ENCODE results near the gene CRIM1. TPM values are rescaled to one million over a fixed set of nuclear protein-coding genes. Genes with fewer than 3 reads are reported as not detected.

CRIM1 gene
- total RNA-seq, 1 experiment from 2014 or later, result 292 TPM

DNA sequence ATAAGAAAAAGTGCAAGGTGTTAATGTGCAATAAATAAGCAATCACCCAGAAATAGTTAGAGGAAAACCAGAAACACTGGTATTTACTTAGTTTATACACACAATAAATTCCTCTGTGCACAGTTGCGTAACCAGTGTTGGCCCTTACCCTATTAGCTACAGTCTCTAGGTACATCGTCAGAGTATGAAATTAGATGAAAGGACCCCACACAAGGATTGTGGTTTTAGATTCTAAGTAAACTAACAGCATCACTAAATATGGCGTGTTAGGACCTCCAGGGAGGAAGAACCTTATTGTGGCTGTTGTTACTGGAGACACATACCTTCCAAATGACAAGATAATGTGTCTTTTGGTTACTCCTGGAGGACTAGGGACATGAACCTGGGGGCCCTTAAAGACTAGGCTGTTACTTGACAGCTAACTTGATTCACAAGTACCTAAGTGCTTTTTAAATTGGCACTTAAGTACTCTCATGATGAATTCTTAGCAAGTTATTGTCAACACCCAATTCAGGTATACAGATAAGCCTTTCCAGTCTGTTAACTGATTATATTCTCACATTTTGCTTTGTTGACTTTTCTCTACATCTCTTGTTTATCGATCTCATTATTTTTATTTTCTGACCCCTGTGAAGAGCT lies 127.1 kb downstream of the CRIM1 start:
- no TSS peak for BruUV-seq (replicated peaks)
- peak; percentile 71 to 73 for DNase-seq
- H3K36me3 Mint-ChIP-seq (ENCODE audit: insufficient read depth, unreplicated experiment), result peaks cover 98% of the 10 kb centered on the region
- Histone ChIP-seq H3K4me3 (ENCODE audit: low read depth, low read length) (no peak overlapping the region), H3K4me1 (peaks cover 94% of the 10 kb centered on the region), H3K27me3 (replicated peaks; ENCODE audit: control insufficient read depth, insufficient read depth, low read length) (no peaks in the 10 kb centered on the region), H3K36me3 (ENCODE audit: control insufficient read depth, insufficient read depth, low read length) (0 out of 2 replicates have a peak, but pooled peaks cover under 1% of the 10 kb centered on the region), H3K9me3 (no peaks in the 10 kb centered on the region)
- H3K27ac Mint-ChIP-seq (ENCODE audit: unreplicated experiment), result peak overlapping the region; percentile 83
- peaks cover 3% of the 10 kb centered on the region for H3K9me3 Mint-ChIP-seq (ENCODE audit: unreplicated experiment)
- intact Hi-C loops (cut with micrococcal nuclease; ENCODE audit: unreplicated experiment), result loop anchor here (1.0 kb wide), 1 partner anchor 10 kb away; no protein-coding TSS in a partner anchor
- H3K4me3 Mint-ChIP-seq (ENCODE audit: unreplicated experiment), result peak overlapping the region; percentile 4
- peaks cover 81% of the 10 kb centered on the region for H3K4me1 Mint-ChIP-seq (ENCODE audit: low read depth, unreplicated experiment)
- no peaks in the 10 kb centered on the region for H3K27me3 Mint-ChIP-seq (ENCODE audit: insufficient read depth, unreplicated experiment)
- CTCF ChIA-PET, result interaction anchor here (1.5 kb wide), 1 partner anchor 23 kb away, joined by 5 read pairs; no protein-coding TSS in a partner anchor
- POLR2A ChIA-PET, result no interaction called here
- TF ChIP-seq, protein P1, sequence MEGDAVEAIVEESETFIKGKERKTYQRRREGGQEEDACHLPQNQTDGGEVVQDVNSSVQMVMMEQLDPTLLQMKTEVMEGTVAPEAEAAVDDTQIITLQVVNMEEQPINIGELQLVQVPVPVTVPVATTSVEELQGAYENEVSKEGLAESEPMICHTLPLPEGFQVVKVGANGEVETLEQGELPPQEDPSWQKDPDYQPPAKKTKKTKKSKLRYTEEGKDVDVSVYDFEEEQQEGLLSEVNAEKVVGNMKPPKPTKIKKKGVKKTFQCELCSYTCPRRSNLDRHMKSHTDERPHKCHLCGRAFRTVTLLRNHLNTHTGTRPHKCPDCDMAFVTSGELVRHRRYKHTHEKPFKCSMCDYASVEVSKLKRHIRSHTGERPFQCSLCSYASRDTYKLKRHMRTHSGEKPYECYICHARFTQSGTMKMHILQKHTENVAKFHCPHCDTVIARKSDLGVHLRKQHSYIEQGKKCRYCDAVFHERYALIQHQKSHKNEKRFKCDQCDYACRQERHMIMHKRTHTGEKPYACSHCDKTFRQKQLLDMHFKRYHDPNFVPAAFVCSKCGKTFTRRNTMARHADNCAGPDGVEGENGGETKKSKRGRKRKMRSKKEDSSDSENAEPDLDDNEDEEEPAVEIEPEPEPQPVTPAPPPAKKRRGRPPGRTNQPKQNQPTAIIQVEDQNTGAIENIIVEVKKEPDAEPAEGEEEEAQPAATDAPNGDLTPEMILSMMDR (IDR thresholded peaks at IDR 0.05; ENCODE audit: insufficient read depth in 1 of 2, low read depth in 1 of 2, low read length in 1 of 2, severe bottlenecking in 1 of 2, unreplicated experiment in 1 of 2), result no peak

GRCh38 chr2:36483290-36483689 lies 127.7 kb downstream of the CRIM1 start:
- peaks cover 95% of the 10 kb centered on the region for H3K4me1 ChIP-seq
- BruUV-seq (replicated peaks), result no TSS peak
- no peak for DNase-seq
- no peaks in the 10 kb centered on the region for H3K27me3 ChIP-seq (replicated peaks; ENCODE audit: control insufficient read depth, insufficient read depth, low read length)
- ChIA-PET POLR2A (interaction anchor here (1.1 kb wide), 1 partner anchor 9 kb away, joined by 3 read pairs; no protein-coding TSS in a partner anchor), CTCF (interaction anchor here (1.5 kb wide), 1 partner anchor 23 kb away, joined by 5 read pairs; no protein-coding TSS in a partner anchor)
- Mint-ChIP-seq H3K4me3 (ENCODE audit: unreplicated experiment) (no peak overlapping the region), H3K27ac (ENCODE audit: unreplicated experiment) (peak overlapping the region; percentile 83), H3K4me1 (ENCODE audit: low read depth, unreplicated experiment) (peaks cover 79% of the 10 kb centered on the region), H3K27me3 (ENCODE audit: insufficient read depth, unreplicated experiment) (no peaks in the 10 kb centered on the region), H3K36me3 (ENCODE audit: insufficient read depth, unreplicated experiment) (peaks cover 98% of the 10 kb centered on the region), H3K9me3 (ENCODE audit: unreplicated experiment) (no peaks in the 10 kb centered on the region)
- H3K4me3 ChIP-seq (ENCODE audit: low read depth, low read length), result no peak overlapping the region
- TF ChIP-seq, protein P1 (IDR thresholded peaks at IDR 0.05; ENCODE audit: insufficient read depth in 1 of 2, low read depth in 1 of 2, low read length in 1 of 2, severe bottlenecking in 1 of 2, unreplicated experiment in 1 of 2), result no peak
- no peaks in the 10 kb centered on the region for H3K9me3 ChIP-seq
- H3K36me3 ChIP-seq (ENCODE audit: control insufficient read depth, insufficient read depth, low read length), result no peaks in the 10 kb centered on the region
- intact Hi-C loops (cut with micrococcal nuclease; ENCODE audit: unreplicated experiment), result no loop called here

GRCh38 chr2:36484454-36484853 lies 128.9 kb downstream of the CRIM1 start:
- peak overlapping the region; percentile 50 for H3K4me3 Mint-ChIP-seq (ENCODE audit: unreplicated experiment)
- TF ChIP-seq, protein P1 (IDR thresholded peaks at IDR 0.05; ENCODE audit: insufficient read depth in 1 of 2, low read depth in 1 of 2, low read length in 1 of 2, severe bottlenecking in 1 of 2, unreplicated experiment in 1 of 2), result no peak
- H3K27ac Mint-ChIP-seq (ENCODE audit: unreplicated experiment), result peak overlapping the region; percentile 83
- Histone ChIP-seq H3K4me1 (peaks cover 100% of the 10 kb centered on the region), H3K27me3 (replicated peaks; ENCODE audit: control insufficient read depth, insufficient read depth, low read length) (no peaks in the 10 kb centered on the region), H3K36me3 (ENCODE audit: control insufficient read depth, insufficient read depth, low read length) (no peaks in the 10 kb centered on the region), H3K9me3 (no peaks in the 10 kb centered on the region), H3K4me3 (ENCODE audit: low read depth, low read length) (no peak overlapping the region)
- peak; percentile 80 to 84 for DNase-seq
- ChIA-PET POLR2A (interaction anchor here (0.7 to 1.1 kb wide), 3 partner anchors 8 to 174 kb away, joined by 3 read pairs; no protein-coding TSS in a partner anchor), CTCF (interaction anchor here (0.9 to 1.2 kb wide), 2 partner anchors 16 to 25 kb away, joined by 3 to 4 read pairs; no protein-coding TSS in a partner anchor)
- peaks cover 98% of the 10 kb centered on the region for H3K36me3 Mint-ChIP-seq (ENCODE audit: insufficient read depth, unreplicated experiment)
- no TSS peak for BruUV-seq (replicated peaks)
- intact Hi-C loops (cut with micrococcal nuclease; ENCODE audit: unreplicated experiment), result no loop called here
- H3K27me3 Mint-ChIP-seq (ENCODE audit: insufficient read depth, unreplicated experiment), result no peaks in the 10 kb centered on the region
- peaks cover 79% of the 10 kb centered on the region for H3K4me1 Mint-ChIP-seq (ENCODE audit: low read depth, unreplicated experiment)
- no peaks in the 10 kb centered on the region for H3K9me3 Mint-ChIP-seq (ENCODE audit: unreplicated experiment)

Data from Caco-2 (cell line).